Upper lobe of left lung (tissue), 4 donors: ENCODE measurements around the gene EZH2.

Source experiments
- POLR2AphosphoS5 ChIP-seq, 2 donors: sonication (generic); formaldehyde crosslinking; IDR thresholded peaks; one replicate each; pipeline ENCODE4 v1.5.1; 2017; ENCODE audit warnings: antibody characterized with exemption in 2 of 2
- TF ChIP-seq, protein P1 (sequence below), 6 experiments: fragments of 450-650 bp in 4 of 6; fragments of 200-600 bp in 2 of 6; sonication (generic) in 2 of 6; IDR thresholded peaks; one replicate each; pipeline ENCODE4 v1.5.1; 2016 to 2019; ENCODE audit warnings: antibody characterized with exemption in 6 of 6

DNA sequence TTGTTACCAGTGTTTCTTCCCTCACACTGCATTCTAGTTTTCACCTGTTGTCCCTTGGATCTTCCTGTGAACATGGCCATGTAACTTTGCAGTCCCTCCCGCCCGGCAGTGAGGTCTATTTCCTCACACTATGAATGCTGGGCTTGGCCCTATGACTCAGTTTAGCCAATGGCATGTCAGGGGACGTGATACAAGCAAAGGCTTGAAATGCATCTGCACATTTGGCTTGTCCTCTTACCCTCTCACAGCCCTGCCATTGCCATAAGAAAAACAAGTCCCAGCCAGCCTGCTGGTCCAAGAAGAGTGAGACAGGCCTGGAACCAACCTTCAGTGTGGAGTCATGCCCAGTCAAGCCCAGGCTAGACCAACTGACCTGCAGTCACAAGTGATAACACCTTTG is 17.1 kb upstream of the EZH2 start:
- TF ChIP-seq POLR2AphosphoS5 (IDR thresholded peaks at IDR 0.05) = no peak
- TF ChIP-seq, protein P1, sequence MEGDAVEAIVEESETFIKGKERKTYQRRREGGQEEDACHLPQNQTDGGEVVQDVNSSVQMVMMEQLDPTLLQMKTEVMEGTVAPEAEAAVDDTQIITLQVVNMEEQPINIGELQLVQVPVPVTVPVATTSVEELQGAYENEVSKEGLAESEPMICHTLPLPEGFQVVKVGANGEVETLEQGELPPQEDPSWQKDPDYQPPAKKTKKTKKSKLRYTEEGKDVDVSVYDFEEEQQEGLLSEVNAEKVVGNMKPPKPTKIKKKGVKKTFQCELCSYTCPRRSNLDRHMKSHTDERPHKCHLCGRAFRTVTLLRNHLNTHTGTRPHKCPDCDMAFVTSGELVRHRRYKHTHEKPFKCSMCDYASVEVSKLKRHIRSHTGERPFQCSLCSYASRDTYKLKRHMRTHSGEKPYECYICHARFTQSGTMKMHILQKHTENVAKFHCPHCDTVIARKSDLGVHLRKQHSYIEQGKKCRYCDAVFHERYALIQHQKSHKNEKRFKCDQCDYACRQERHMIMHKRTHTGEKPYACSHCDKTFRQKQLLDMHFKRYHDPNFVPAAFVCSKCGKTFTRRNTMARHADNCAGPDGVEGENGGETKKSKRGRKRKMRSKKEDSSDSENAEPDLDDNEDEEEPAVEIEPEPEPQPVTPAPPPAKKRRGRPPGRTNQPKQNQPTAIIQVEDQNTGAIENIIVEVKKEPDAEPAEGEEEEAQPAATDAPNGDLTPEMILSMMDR (IDR thresholded peaks at IDR 0.05) = no peak
